Thyroid gland (tissue), 4 donors: Measurements from ENCODE around the gene LRRFIP1.

ENCODE experiments used
- CTCF ChIP-seq, 6 experiments: fragments of 200-600 bp in 3 of 6; fragments of 450-650 bp in 3 of 6; sonication (generic) in 3 of 6; IDR thresholded peaks; one replicate each; pipeline ENCODE4 v1.5.1; 2016 to 2019; ENCODE audit warnings: antibody characterized with exemption in 6 of 6, mild to moderate bottlenecking in 2 of 6, inconsistent platforms in 1 of 6, moderate library complexity in 1 of 6
- POLR2A ChIP-seq, 2 donors: fragments of 450-650 bp; IDR thresholded peaks; one replicate each; pipeline ENCODE4 v1.6.1; 2017; ENCODE audit warnings: antibody characterized with exemption in 2 of 2, mild to moderate bottlenecking in 2 of 2, moderate library complexity in 1 of 2

GRCh38 chr2:237597196-237598145 lies 29.9 kb upstream of the LRRFIP1 start:
- no peak for TF ChIP-seq CTCF (IDR thresholded peaks at IDR 0.05)
- TF ChIP-seq POLR2A (IDR thresholded peaks at IDR 0.05) = no peak
